ENCODE measurements around the gene NR1H2.

NR1H2 gene

GRCh38 chr19:50428772-50429463 is 52.7 kb downstream of the NR1H2 start:
- Histone ChIP-seq H3K4me2 (ENCODE audit: insufficient read depth, low read length, poor library complexity, severe bottlenecking) (no peak overlapping the region), H2BK12ac (ENCODE audit: low read length) (no peak overlapping the region), H3K4me1 (ENCODE audit: control insufficient read depth in 2 of 2, insufficient read depth in 1 of 2, low read depth in 1 of 2, low read length in 2 of 2) (peaks cover 13 to 15% of the 10 kb centered on the region in 2 donors), H4K91ac (ENCODE audit: low read depth, low read length, poor library complexity) (no peak overlapping the region), H2BK120ac (ENCODE audit: low read depth, low read length) (no peak overlapping the region), H2AK5ac (ENCODE audit: low read depth, low read length) (no peak overlapping the region), H3K4me3 (ENCODE audit: low read length in 2 of 2) (no peak overlapping the region), H4K8ac (ENCODE audit: low read depth, low read length) (no peak overlapping the region), H2BK15ac (ENCODE audit: low read length) (no peak overlapping the region), H3K14ac (ENCODE audit: low read length) (no peak overlapping the region), H3K9me3 (replicated peaks in 1 of 2; ENCODE audit: control insufficient read depth in 2 of 2, insufficient read depth in 1 of 2, low read depth in 1 of 2, low read length in 2 of 2) (no peaks in the 10 kb centered on the region), H3K27ac (replicated peaks; ENCODE audit: low read length) (no peak overlapping the region), H3K4ac (ENCODE audit: low read length) (no peak overlapping the region), H3K79me1 (ENCODE audit: low read depth, low read length) (no peaks in the 10 kb centered on the region), H3K23ac (ENCODE audit: low read depth, low read length, poor library complexity) (no peak overlapping the region), H3K27me3 (ENCODE audit: control insufficient read depth in 3 of 3, insufficient read depth in 3 of 3, low read depth in 1 of 3, low read length in 3 of 3) (peaks cover 0 to 39% (median 28%) of the 10 kb centered on the region in 3 experiments), H3K9ac (ENCODE audit: low read depth, low read length, poor library complexity) (no peak overlapping the region), H3K36me3 (replicated peaks in 1 of 2; ENCODE audit: control insufficient read depth in 2 of 2, insufficient read depth in 2 of 2, low read length in 2 of 2) (no peaks in the 10 kb centered on the region), H2BK5ac (ENCODE audit: low read length) (no peak overlapping the region), H3K18ac (ENCODE audit: low read length) (no peak overlapping the region), H2AFZ (ENCODE audit: low read length) (peak overlapping the region; percentile 88)
- WGBS, 2 donors (ENCODE audit: extremely low coverage in 2 of 2, insufficient read length in 2 of 2, insufficient replicate concordance in 1 of 2), result no CpG with 5 or more reads among the region's 7 CpGs
- DNase-seq (ENCODE audit: low spot score), result no peak

- H2BK12ac ChIP-seq (ENCODE audit: low read length), result no peak overlapping the region
- H3K4ac ChIP-seq (ENCODE audit: low read length), result no peak overlapping the region
- peak overlapping the region; percentile 90 for H2AFZ ChIP-seq (ENCODE audit: low read length)
- no peak overlapping the region for H3K4me3 ChIP-seq (ENCODE audit: low read length in 2 of 2)
- H2BK5ac ChIP-seq (ENCODE audit: low read length), result no peak overlapping the region
- no peaks in the 10 kb centered on the region for H3K9me3 ChIP-seq (replicated peaks in 1 of 2; ENCODE audit: control insufficient read depth in 2 of 2, insufficient read depth in 1 of 2, low read depth in 1 of 2, low read length in 2 of 2)
- no peak overlapping the region for H4K91ac ChIP-seq (ENCODE audit: low read depth, low read length, poor library complexity)
- no peak overlapping the region for H2AK5ac ChIP-seq (ENCODE audit: low read depth, low read length)
- H3K27ac ChIP-seq (replicated peaks; ENCODE audit: low read length), result no peak overlapping the region
- H2BK120ac ChIP-seq (ENCODE audit: low read depth, low read length), result no peak overlapping the region
- peak overlapping the region; percentile 37 for H3K4me2 ChIP-seq (ENCODE audit: insufficient read depth, low read length, poor library complexity, severe bottlenecking)
- peaks cover 0 to 49% (median 28%) of the 10 kb centered on the region in 3 experiments for H3K27me3 ChIP-seq (ENCODE audit: control insufficient read depth in 3 of 3, insufficient read depth in 3 of 3, low read depth in 1 of 3, low read length in 3 of 3)
- no peak overlapping the region for H2BK15ac ChIP-seq (ENCODE audit: low read length)
- no peaks in the 10 kb centered on the region for H3K79me1 ChIP-seq (ENCODE audit: low read depth, low read length)
- no peak overlapping the region for H3K9ac ChIP-seq (ENCODE audit: low read depth, low read length, poor library complexity)
- H4K8ac ChIP-seq (ENCODE audit: low read depth, low read length), result no peak overlapping the region
- no CpG with 5 or more reads among the region's 13 CpGs for WGBS, 2 donors (ENCODE audit: extremely low coverage in 2 of 2, insufficient read length in 2 of 2, insufficient replicate concordance in 1 of 2)
- H3K4me1 ChIP-seq (ENCODE audit: control insufficient read depth in 2 of 2, insufficient read depth in 1 of 2, low read depth in 1 of 2, low read length in 2 of 2), result peaks cover 13 to 20% of the 10 kb centered on the region in 2 donors
- H3K14ac ChIP-seq (ENCODE audit: low read length), result peak overlapping the region; percentile 41
- no peaks in the 10 kb centered on the region for H3K36me3 ChIP-seq (replicated peaks in 1 of 2; ENCODE audit: control insufficient read depth in 2 of 2, insufficient read depth in 2 of 2, low read length in 2 of 2)
- no peak overlapping the region for H3K23ac ChIP-seq (ENCODE audit: low read depth, low read length, poor library complexity)
- DNase-seq (ENCODE audit: low spot score), result no peak
- peak overlapping the region; percentile 24 for H3K18ac ChIP-seq (ENCODE audit: low read length)
These were observed 54.7 kb downstream of the NR1H2 start for GRCh38 chr19:50430888-50431342.

- H2BK120ac ChIP-seq (ENCODE audit: low read depth, low read length), result peak overlapping the region; percentile 22
- peak overlapping the region; percentile 98 for H2BK5ac ChIP-seq (ENCODE audit: low read length)
- H3K18ac ChIP-seq (ENCODE audit: low read length), result peak overlapping the region; percentile 99
- H3K23ac ChIP-seq (ENCODE audit: low read depth, low read length, poor library complexity), result peak overlapping the region; percentile 73
- no peaks in the 10 kb centered on the region for H3K36me3 ChIP-seq (replicated peaks in 1 of 2; ENCODE audit: control insufficient read depth in 2 of 2, insufficient read depth in 2 of 2, low read length in 2 of 2)
- no peaks in the 10 kb centered on the region for H3K79me1 ChIP-seq (ENCODE audit: low read depth, low read length)
- peaks cover 13 to 20% of the 10 kb centered on the region in 2 donors for H3K4me1 ChIP-seq (ENCODE audit: control insufficient read depth in 2 of 2, insufficient read depth in 1 of 2, low read depth in 1 of 2, low read length in 2 of 2)
- peak overlapping the region; percentile 53 to 84 for H3K4me3 ChIP-seq (ENCODE audit: low read length in 2 of 2)
- no peak overlapping the region for H4K91ac ChIP-seq (ENCODE audit: low read depth, low read length, poor library complexity)
- H3K4me2 ChIP-seq (ENCODE audit: insufficient read depth, low read length, poor library complexity, severe bottlenecking), result peak overlapping the region; percentile 86
- H3K27ac ChIP-seq (replicated peaks; ENCODE audit: low read length), result peak overlapping the region; percentile 71
- H2BK12ac ChIP-seq (ENCODE audit: low read length), result no peak overlapping the region
- H3K14ac ChIP-seq (ENCODE audit: low read length), result peak overlapping the region; percentile 89
- no peak overlapping the region for H3K4ac ChIP-seq (ENCODE audit: low read length)
- H3K9ac ChIP-seq (ENCODE audit: low read depth, low read length, poor library complexity), result no peak overlapping the region
- peak overlapping the region; percentile 98 for H2BK15ac ChIP-seq (ENCODE audit: low read length)
- peaks cover 0 to 51% (median 28%) of the 10 kb centered on the region in 3 experiments for H3K27me3 ChIP-seq (ENCODE audit: control insufficient read depth in 3 of 3, insufficient read depth in 3 of 3, low read depth in 1 of 3, low read length in 3 of 3)
- no CpG with 5 or more reads among the region's 54 CpGs for WGBS, 2 donors (ENCODE audit: extremely low coverage in 2 of 2, insufficient read length in 2 of 2, insufficient replicate concordance in 1 of 2)
- peak; percentile 90 for DNase-seq (ENCODE audit: low spot score)
- H2AK5ac ChIP-seq (ENCODE audit: low read depth, low read length), result peak overlapping the region; percentile 40
- H4K8ac ChIP-seq (ENCODE audit: low read depth, low read length), result peak overlapping the region; percentile 43
- H3K9me3 ChIP-seq (replicated peaks in 1 of 2; ENCODE audit: control insufficient read depth in 2 of 2, insufficient read depth in 1 of 2, low read depth in 1 of 2, low read length in 2 of 2), result no peaks in the 10 kb centered on the region
- H2AFZ ChIP-seq (ENCODE audit: low read length), result peak overlapping the region; percentile 90
These were observed 55.3 kb downstream of the NR1H2 start for GRCh38 chr19:50431343-50432220.
